ENCODE data around the gene CCDC87. TPM values are rescaled to one million over a fixed set of nuclear protein-coding genes. Genes with fewer than 3 reads are reported as not detected.
A peak's percentile ranks its signal among the peaks of the same experiment; 100 is the strongest.

Gene CCDC87
- total RNA-seq, 1 donor from 2014 or later, result 0.19 TPM

DNA sequence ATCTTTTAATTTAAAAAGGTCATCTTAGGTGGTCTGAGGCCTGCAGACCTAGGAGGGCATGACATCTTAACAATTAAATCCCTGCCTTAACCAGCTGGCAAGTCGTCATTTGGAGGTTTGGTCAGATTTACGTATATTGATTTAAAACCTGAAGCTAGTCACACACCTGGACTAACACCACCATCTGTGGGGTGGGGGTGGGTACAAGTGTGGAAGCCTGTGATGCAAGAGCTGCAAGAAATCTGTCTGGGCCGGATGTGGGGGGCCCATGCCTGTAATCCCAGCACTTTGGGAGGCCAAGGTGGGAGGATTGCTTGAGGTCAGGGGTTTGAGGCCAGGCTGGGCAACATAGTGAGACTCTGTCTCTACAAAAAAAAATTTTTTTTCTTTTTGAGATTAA, 11.6 kb downstream of the CCDC87 start:
- intact Hi-C loops (cut with micrococcal nuclease), result no loop called here
- Mint-ChIP-seq H3K36me3 (ENCODE audit: low read depth) (no peaks in the 10 kb centered on the region), H3K27ac (no peak overlapping the region), H3K9me3 (no peaks in the 10 kb centered on the region), H3K4me1 (peaks cover 11% of the 10 kb centered on the region), H3K27me3 (peaks cover 8% of the 10 kb centered on the region), H3K4me3 (no peak overlapping the region)
- no peak for DNase-seq

DNA sequence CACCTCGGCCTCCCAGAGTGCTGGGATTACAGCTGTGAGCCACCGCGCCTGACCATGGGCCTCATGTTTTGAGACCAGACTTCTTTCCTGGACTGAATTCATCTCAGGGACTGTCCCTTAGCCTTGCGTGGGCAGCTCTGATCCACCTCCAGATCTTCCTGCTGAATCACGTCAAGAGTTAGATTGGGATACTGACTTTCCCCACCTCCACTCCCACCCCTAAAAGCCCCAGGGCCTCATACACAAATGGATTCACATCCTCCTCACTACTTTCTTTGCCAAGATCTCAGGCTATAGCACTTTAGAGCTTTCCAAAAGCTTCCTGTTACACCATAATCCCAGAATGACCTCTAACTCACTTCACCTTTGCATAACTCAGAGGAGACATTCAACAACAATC, 12.1 kb downstream of the CCDC87 start:
- intact Hi-C loops (cut with micrococcal nuclease), result no loop called here
- H3K36me3 Mint-ChIP-seq (ENCODE audit: low read depth), result no peaks in the 10 kb centered on the region
- H3K4me1 Mint-ChIP-seq, result peaks cover 11% of the 10 kb centered on the region
- H3K27me3 Mint-ChIP-seq, result peaks cover 9% of the 10 kb centered on the region
- no peak overlapping the region for H3K4me3 Mint-ChIP-seq
- no peaks in the 10 kb centered on the region for H3K9me3 Mint-ChIP-seq
- H3K27ac Mint-ChIP-seq, result no peak overlapping the region
- no peak for DNase-seq

GRCh38 chr11:66579017-66579606, 13.8 kb downstream of the CCDC87 start:
- Mint-ChIP-seq H3K9me3 (no peaks in the 10 kb centered on the region), H3K4me3 (no peak overlapping the region), H3K27ac (no peak overlapping the region), H3K36me3 (ENCODE audit: low read depth) (no peaks in the 10 kb centered on the region), H3K4me1 (peaks cover 11% of the 10 kb centered on the region), H3K27me3 (peaks cover 19% of the 10 kb centered on the region)
- intact Hi-C loops (cut with micrococcal nuclease), result loop anchor here (1.0 to 10.0 kb wide), 3 partner anchors 38 to 256 kb away; partner anchors contain the start of gene RBM14
- DNase-seq, result peak; percentile 92

GRCh38 chr11:66570850-66571180, 22.0 kb downstream of the CCDC87 start:
- intact Hi-C loops (cut with micrococcal nuclease), result loop anchor here (10.0 kb wide), 1 partner anchor 264 kb away; no protein-coding TSS in a partner anchor
- no peak for DNase-seq
- Mint-ChIP-seq H3K9me3 (no peaks in the 10 kb centered on the region), H3K4me3 (no peak overlapping the region), H3K27ac (no peak overlapping the region), H3K27me3 (peaks cover 41% of the 10 kb centered on the region), H3K36me3 (ENCODE audit: low read depth) (no peaks in the 10 kb centered on the region), H3K4me1 (peaks cover 5% of the 10 kb centered on the region)

DNA sequence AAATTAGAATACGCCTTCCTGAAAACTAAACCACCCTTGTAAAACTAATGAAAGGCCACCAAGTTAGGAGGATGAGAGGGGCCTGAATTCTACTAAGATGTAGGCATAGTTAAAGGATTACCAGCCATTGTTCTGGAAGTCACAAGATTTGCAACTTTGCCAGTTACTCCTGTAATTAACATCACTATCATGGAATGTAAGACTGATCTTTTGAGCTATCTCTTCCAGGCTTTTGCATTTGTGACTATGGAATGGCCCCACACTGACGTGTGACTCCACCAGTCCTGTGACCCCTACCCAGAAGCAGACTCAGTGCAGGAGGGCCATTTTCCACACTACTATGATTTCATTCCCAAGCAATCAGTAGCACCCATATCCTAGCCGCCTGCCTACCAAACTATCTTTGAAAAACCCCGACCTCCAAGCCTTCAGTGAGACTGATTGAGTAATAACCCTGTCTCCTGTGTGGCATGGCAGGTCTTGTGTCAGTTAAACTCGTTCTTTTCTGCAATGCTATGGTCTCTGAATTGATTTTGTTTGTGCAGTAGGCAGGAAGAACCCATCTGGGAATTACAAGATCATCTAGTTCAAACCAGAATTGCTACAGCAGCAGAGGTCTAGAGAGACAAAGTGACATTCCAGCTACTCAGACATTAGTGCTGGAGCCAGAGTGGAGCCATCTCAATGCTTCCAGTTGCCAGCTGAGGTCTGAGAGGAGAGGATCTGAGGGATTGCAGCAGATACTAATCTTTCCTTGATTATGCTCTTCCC, 22.6 kb downstream of the CCDC87 start:
- no peaks in the 10 kb centered on the region for H3K9me3 Mint-ChIP-seq
- peaks cover 5% of the 10 kb centered on the region for H3K4me1 Mint-ChIP-seq
- peaks cover 40% of the 10 kb centered on the region for H3K27me3 Mint-ChIP-seq
- H3K36me3 Mint-ChIP-seq (ENCODE audit: low read depth), result no peaks in the 10 kb centered on the region
- H3K27ac Mint-ChIP-seq, result no peak overlapping the region
- no peak for DNase-seq
- no peak overlapping the region for H3K4me3 Mint-ChIP-seq
- intact Hi-C loops (cut with micrococcal nuclease), result loop anchor here (10.0 kb wide), 1 partner anchor 265 kb away; no protein-coding TSS in a partner anchor

- intact Hi-C loops (cut with micrococcal nuclease), result no loop called here
- no peak overlapping the region for H3K27ac Mint-ChIP-seq
- peaks cover 32% of the 10 kb centered on the region for H3K27me3 Mint-ChIP-seq
- peaks cover 5% of the 10 kb centered on the region for H3K4me1 Mint-ChIP-seq
- no peaks in the 10 kb centered on the region for H3K9me3 Mint-ChIP-seq
- H3K36me3 Mint-ChIP-seq (ENCODE audit: low read depth), result no peaks in the 10 kb centered on the region
- DNase-seq, result no peak
- no peak overlapping the region for H3K4me3 Mint-ChIP-seq
These were observed 23.8 kb downstream of the CCDC87 start for GRCh38 chr11:66569076-66569475.

- DNase-seq, result peak; percentile 92
- Mint-ChIP-seq H3K36me3 (ENCODE audit: low read depth) (no peaks in the 10 kb centered on the region), H3K4me3 (peak within 1 kb of the TSS; percentile 78), H3K27ac (no peak within 1 kb of the TSS), H3K4me1 (peaks cover 5% of the 10 kb centered on the region), H3K9me3 (no peaks in the 10 kb centered on the region), H3K27me3 (peaks cover 30% of the 10 kb centered on the region)
- intact Hi-C loops (cut with micrococcal nuclease), result no loop called here
These were observed 24.5 kb downstream of the CCDC87 start, which contains the start of gene CTSF for GRCh38 chr11:66568124-66568916. Gene CTSF (minus strand): TSS chr11:66568606. CDS start chr11:66568486, 120 bp downstream.

DNA sequence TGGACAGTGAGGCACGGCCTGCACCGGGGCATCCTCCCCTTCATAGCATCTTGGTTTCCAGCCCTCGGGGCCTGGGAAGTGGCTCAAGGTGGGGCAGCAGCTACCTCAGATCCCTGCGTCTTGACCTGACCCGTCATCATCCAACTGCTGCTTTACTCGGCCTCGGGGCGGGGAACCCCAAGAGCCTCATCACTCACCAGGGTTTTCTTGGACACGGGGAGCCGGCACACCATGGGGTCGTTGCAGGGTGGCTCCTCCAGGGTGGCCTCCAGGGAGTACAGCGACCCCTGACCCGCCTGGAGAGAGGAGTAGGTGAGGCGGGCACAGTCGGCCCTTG, 25.1 kb downstream of the CCDC87 start:
- Mint-ChIP-seq H3K27ac (no peak overlapping the region), H3K27me3 (peaks cover 30% of the 10 kb centered on the region), H3K4me1 (peaks cover 5% of the 10 kb centered on the region), H3K4me3 (peak overlapping the region; percentile 75), H3K36me3 (ENCODE audit: low read depth) (no peaks in the 10 kb centered on the region), H3K9me3 (no peaks in the 10 kb centered on the region)
- intact Hi-C loops (cut with micrococcal nuclease), result no loop called here
- DNase-seq, result no peak

DNA sequence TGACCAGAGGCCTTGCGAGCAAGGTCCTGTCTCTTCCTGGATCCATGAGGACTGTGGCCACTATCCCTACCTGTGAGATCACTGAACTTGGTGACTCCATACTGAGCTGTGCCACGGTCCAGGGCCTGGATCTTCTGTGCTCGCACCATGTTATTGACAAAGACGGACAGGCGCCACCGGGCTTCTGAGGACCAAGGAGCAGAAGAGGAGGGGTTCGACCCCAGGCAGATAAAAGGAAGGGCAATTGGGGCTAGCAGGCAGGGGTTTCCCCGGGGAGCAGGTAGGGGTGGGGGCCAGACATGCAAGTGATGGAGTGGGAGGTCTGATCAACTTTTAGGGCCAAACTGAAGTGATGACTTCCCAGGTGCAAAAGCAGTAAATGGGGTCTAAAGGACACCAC, 26.6 kb downstream of the CCDC87 start:
- no peaks in the 10 kb centered on the region for H3K9me3 Mint-ChIP-seq
- no peak overlapping the region for H3K27ac Mint-ChIP-seq
- intact Hi-C loops (cut with micrococcal nuclease), result no loop called here
- H3K36me3 Mint-ChIP-seq (ENCODE audit: low read depth), result no peaks in the 10 kb centered on the region
- no peak for DNase-seq
- peak overlapping the region; percentile 57 for H3K4me3 Mint-ChIP-seq
- peaks cover 30% of the 10 kb centered on the region for H3K27me3 Mint-ChIP-seq
- peaks cover 5% of the 10 kb centered on the region for H3K4me1 Mint-ChIP-seq

GRCh38 chr11:66564984-66565383, 27.9 kb downstream of the CCDC87 start:
- DNase-seq, result no peak
- H3K9me3 Mint-ChIP-seq, result no peaks in the 10 kb centered on the region
- peaks cover 5% of the 10 kb centered on the region for H3K4me1 Mint-ChIP-seq
- H3K4me3 Mint-ChIP-seq, result no peak overlapping the region
- peaks cover 20% of the 10 kb centered on the region for H3K27me3 Mint-ChIP-seq
- no peak overlapping the region for H3K27ac Mint-ChIP-seq
- intact Hi-C loops (cut with micrococcal nuclease), result no loop called here
- H3K36me3 Mint-ChIP-seq (ENCODE audit: low read depth), result no peaks in the 10 kb centered on the region

- peaks cover 19% of the 10 kb centered on the region for H3K27me3 Mint-ChIP-seq
- intact Hi-C loops (cut with micrococcal nuclease), result no loop called here
These were observed 28.3 kb downstream of the CCDC87 start for GRCh38 chr11:66564538-66564937.

DNA sequence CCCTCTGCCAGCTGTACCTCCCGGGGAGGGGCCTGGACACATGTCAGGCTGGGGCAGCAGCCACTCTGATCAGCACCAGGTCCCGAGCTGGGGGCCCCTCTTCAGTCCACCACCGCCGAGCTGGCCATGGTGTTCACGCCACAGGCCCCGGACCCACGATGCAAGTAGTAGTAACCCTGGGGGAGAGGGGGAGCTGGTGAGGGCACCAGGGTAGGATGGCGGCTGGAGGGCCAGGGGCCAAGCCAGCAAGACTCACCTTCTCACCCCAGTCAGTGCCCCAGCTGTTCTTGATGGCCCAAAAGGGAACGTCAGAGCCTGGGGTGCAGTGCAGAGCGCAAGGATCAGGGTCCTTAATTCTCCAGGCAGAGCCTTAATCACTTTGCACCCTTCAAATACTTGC, 29.0 kb downstream of the CCDC87 start:
- intact Hi-C loops (cut with micrococcal nuclease), result no loop called here
- H3K36me3 Mint-ChIP-seq (ENCODE audit: low read depth), result no peaks in the 10 kb centered on the region
- H3K4me1 Mint-ChIP-seq, result peaks cover 5% of the 10 kb centered on the region
- DNase-seq, result no peak
- H3K4me3 Mint-ChIP-seq, result no peak overlapping the region
- no peak overlapping the region for H3K27ac Mint-ChIP-seq
- peaks cover 22% of the 10 kb centered on the region for H3K27me3 Mint-ChIP-seq
- H3K9me3 Mint-ChIP-seq, result no peaks in the 10 kb centered on the region

More at GRCh38 chr11:66564538-66564937, 28.3 kb downstream of the CCDC87 start:
- no peak overlapping the region for H3K4me3 Mint-ChIP-seq
- H3K36me3 Mint-ChIP-seq (ENCODE audit: low read depth), result no peaks in the 10 kb centered on the region
- peaks cover 5% of the 10 kb centered on the region for H3K4me1 Mint-ChIP-seq
- no peaks in the 10 kb centered on the region for H3K9me3 Mint-ChIP-seq
- DNase-seq, result no peak
- H3K27ac Mint-ChIP-seq, result no peak overlapping the region

DNA sequence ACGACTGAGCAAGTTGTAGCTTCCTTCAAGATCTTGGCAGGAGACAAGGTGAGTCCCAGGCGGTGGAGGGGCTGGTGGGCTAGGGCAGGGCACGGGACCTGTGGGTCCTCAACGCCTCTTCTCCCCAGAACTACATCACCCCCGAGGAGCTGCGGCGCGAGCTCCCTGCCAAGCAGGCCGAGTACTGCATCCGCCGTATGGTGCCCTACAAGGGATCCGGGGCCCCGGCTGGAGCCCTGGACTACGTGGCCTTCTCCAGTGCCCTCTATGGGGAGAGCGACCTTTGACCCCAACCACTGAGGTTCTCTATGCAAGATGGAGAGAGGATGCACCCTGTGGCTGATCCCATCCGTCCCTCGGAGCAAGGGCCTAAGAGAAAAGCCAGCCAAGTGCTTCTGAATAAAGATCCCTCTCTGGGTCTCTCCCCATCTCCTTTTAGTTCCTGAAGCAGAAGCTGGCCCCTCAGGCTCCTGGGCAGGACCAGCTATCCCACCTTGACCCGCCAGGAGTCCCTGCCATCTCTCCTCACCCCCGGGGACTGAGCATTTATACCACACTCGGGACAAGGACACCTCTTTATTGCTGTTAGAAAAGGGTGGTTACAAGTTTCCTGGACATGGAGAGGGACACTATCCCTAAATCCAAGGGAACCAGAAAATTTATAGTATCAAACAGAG, 29.8 kb downstream of the CCDC87 start:
- no peak for DNase-seq
- intact Hi-C loops (cut with micrococcal nuclease), result no loop called here
- Mint-ChIP-seq H3K36me3 (ENCODE audit: low read depth) (no peaks in the 10 kb centered on the region), H3K27ac (no peak overlapping the region), H3K27me3 (peaks cover 21% of the 10 kb centered on the region), H3K4me3 (no peak overlapping the region), H3K9me3 (no peaks in the 10 kb centered on the region), H3K4me1 (peaks cover 6% of the 10 kb centered on the region)

Data from activated CD4-positive, alpha-beta T cell treated with anti-CD3 and anti-CD28 coated beads, Interleukin-2, amount 10 ng/mL, durations not matched to agents 24 days and 14 days (primary cell).